ENCODE measurements around the gene ZNF396.

DNA sequence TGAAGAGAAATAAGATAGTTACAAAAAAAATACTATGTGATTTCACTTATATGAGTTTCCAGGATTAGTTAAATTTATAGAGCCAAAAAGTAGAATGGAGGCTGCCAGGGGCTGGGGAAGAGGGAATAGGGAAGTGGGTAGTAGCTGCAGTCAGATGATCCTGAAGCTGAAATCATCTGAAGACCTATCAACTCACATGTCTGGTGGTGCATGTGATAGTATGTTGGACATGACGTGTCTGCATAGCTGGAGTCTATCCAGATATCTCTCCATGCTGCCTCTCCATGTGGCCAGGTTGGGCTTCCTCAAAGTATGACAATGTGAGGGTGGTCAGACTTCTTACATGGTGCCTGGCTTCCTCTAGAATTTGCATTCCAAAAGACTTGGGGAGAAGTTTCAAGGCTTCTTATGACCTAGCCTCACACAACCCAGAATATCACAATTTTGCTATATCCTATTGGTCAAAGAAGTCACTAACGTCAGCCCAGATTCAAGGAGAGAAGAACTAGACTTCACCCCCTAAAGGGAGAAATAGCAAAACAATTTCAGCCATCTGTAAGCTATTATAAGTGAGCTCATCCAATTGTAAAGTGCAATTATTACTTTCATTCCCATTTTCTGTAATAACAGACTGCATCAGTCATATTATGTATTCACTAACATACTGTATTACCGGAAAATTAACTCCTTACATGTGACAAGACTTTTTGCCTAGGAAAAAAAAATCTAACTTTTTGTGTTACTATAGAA lies 14.0 kb upstream of the ZNF396 start:
- TF ChIP-seq CTCF (IDR thresholded peaks at IDR 0.05) (no peak), POLR2A (IDR thresholded peaks at IDR 0.05) (no peak)
